CD4-positive, alpha-beta T cell treated with Interleukin-10 for 1 hour (primary cell): ENCODE measurements around the gene SMIM44.
"Not testable (repeated sequence)": the region's sequence is repeated elsewhere in the genome, so short reads cannot be mapped to it uniquely, and the experiment has no call there.

Source experiments
- DNase-seq: peaks from one replicate; pipeline ENCODE4 v3.0.0-alpha.2; 2020

The SMIM44 gene

GRCh38 chr19:3483226-3483628 lies at the start of gene SMIM44:
TSS of gene SMIM44 (minus strand) at chr19:3483441. CDS start at chr19:3483403, 38 bp downstream.
- DNase-seq, result no peak

- DNase-seq, result no peak
These were observed 49.8 kb upstream of the SMIM44 start for GRCh38 chr19:3533033-3533432.

- DNase-seq, result no peak
These were observed 49.0 kb upstream of the SMIM44 start for GRCh38 chr19:3532154-3532786.

- DNase-seq, result no peak
These were observed 48.5 kb upstream of the SMIM44 start for GRCh38 chr19:3531716-3532115.

GRCh38 chr19:3530389-3530788 lies 47.1 kb upstream of the SMIM44 start:
- DNase-seq, result no peak

GRCh38 chr19:3529299-3529698 lies 46.1 kb upstream of the SMIM44 start:
- not testable (repeated sequence) for DNase-seq

- no peak for DNase-seq
These were observed 45.4 kb upstream of the SMIM44 start for GRCh38 chr19:3528539-3529211.

GRCh38 chr19:3528080-3528479 lies 44.8 kb upstream of the SMIM44 start:
- DNase-seq, result no peak

- DNase-seq, result no peak
These were observed 44.1 kb upstream of the SMIM44 start for GRCh38 chr19:3527238-3527910.

- no peak for DNase-seq
These were observed 43.4 kb upstream of the SMIM44 start for GRCh38 chr19:3526507-3527237.

- DNase-seq, result no peak
These were observed 41.7 kb upstream of the SMIM44 start for GRCh38 chr19:3524904-3525451.

GRCh38 chr19:3524078-3524842 lies 41.0 kb upstream of the SMIM44 start:
- DNase-seq, result no peak

GRCh38 chr19:3523361-3524077 lies 40.3 kb upstream of the SMIM44 start:
- DNase-seq, result no peak

GRCh38 chr19:3522421-3523360 lies 39.5 kb upstream of the SMIM44 start:
- DNase-seq, result no peak

GRCh38 chr19:3521104-3521445 lies 37.8 kb upstream of the SMIM44 start:
- DNase-seq, result no peak

GRCh38 chr19:3520166-3521103 lies 37.2 kb upstream of the SMIM44 start:
- DNase-seq, result no peak

- DNase-seq, result no peak
These were observed 35.9 kb upstream of the SMIM44 start for GRCh38 chr19:3519126-3519525.

GRCh38 chr19:3518659-3519058 lies 35.4 kb upstream of the SMIM44 start:
- DNase-seq, result no peak

- DNase-seq, result no peak
These were observed 35.0 kb upstream of the SMIM44 start for GRCh38 chr19:3518255-3518654.
